HG03457 (cell line): ENCODE data around the gene EXOC8.

ENCODE experiments used
- ATAC-seq: cut with Tn5 transposase; IDR thresholded peaks from one replicate; pipeline ENCODE4 v1.9.1; 2021; ENCODE audit warnings: moderate number of reproducible peaks; ENCODE audit not compliant: unreplicated experiment

Gene EXOC8, protein sequence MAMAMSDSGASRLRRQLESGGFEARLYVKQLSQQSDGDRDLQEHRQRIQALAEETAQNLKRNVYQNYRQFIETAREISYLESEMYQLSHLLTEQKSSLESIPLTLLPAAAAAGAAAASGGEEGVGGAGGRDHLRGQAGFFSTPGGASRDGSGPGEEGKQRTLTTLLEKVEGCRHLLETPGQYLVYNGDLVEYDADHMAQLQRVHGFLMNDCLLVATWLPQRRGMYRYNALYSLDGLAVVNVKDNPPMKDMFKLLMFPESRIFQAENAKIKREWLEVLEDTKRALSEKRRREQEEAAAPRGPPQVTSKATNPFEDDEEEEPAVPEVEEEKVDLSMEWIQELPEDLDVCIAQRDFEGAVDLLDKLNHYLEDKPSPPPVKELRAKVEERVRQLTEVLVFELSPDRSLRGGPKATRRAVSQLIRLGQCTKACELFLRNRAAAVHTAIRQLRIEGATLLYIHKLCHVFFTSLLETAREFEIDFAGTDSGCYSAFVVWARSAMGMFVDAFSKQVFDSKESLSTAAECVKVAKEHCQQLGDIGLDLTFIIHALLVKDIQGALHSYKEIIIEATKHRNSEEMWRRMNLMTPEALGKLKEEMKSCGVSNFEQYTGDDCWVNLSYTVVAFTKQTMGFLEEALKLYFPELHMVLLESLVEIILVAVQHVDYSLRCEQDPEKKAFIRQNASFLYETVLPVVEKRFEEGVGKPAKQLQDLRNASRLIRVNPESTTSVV

GRCh38 chr1:231337472-231338269, at the start of gene EXOC8:
Gene EXOC8 (minus strand): TSS chr1:231337852. CDS start chr1:231337745, 107 bp downstream.
- peak; percentile 58 for ATAC-seq

GRCh38 chr1:231386466-231386865, 48.8 kb upstream of the EXOC8 start:
- no peak for ATAC-seq

DNA sequence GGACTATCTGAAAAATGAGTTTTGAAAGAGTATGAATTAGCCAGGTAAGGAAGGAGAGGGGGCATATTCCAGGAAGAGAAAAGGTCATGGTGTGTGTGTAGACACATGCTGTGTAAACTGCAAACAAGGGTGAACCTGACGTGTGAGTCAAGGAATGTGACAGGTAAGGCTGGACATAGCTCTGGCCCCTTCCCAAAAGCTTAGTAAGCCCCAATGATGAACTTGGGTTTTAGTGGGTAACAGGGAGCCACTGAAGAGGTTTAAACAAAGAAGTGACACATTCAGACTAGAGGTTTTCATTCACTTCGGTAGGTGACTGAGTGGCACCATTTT, 47.7 kb upstream of the EXOC8 start:
- ATAC-seq = no peak

DNA sequence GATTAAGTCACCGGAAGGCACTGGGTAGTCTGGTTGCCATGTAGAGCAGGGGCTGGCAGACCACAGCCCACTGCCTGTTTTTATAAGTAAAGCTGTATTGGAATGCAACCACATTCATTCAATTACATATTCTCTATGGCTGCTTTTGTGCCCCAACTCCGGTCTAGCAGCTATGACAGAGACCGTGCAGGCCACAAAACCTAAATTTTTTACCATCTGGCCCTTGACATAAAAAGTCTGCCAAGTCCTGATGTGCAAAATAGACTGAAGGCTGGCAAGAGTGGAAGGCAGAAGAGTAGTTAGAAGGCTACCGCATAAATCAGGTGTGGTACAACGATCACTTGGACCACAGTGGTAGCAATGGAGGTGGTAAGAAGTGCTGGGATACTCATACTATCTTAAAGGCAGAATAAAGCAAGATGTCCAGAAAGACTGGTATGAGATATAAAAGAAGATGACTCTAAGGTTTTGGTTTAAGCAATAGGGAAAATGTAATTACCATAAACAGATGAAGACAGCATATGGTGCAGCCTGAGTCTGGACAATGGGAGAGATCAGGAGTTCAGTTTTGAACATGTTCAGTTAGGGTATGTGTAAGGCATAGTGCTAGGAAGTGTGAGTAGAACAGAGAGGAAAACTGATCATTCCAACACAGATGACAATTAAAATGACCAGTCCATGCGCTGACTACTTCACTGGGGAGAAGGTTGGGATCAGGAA, 47.2 kb upstream of the EXOC8 start:
- no peak for ATAC-seq

GRCh38 chr1:231383159-231383860, 45.7 kb upstream of the EXOC8 start:
- ATAC-seq = no peak

DNA sequence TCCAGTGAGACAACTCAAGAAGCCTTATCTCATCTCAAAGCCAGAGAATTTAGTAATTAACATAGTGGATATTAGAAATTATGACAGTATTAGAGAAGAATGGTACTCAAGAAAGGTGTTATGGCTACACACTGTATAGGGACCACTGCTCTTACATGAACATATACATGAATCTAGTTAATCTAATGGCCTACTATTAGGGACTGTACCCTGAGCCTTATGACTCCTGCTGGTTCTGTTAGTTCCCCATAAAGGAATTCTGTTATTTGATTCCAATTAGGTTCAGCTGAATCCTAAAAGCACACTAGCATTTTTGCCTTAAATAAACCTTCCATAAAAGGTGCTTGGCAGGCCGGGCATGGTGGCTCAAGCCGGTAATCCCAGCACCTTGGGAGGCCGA, 44.8 kb upstream of the EXOC8 start:
- ATAC-seq = no peak

DNA sequence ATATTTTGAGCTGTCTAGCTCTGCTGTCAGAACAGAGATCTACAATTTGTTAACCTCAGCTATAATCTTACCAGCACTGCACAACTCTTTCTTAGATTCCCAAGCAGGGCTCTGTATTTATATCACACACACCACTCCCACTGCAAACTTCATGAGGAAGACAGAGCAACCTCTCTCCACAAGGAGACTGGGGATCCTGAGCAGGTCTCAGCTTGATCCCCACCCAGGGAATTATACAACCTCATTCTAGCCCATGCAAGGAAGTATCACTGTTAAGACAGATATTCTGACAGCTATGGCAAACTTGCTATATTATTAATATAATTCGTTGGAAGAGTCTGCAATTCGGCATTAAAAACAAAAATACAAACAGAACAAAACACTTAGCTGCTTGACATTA, 44.1 kb upstream of the EXOC8 start:
- no peak for ATAC-seq

DNA sequence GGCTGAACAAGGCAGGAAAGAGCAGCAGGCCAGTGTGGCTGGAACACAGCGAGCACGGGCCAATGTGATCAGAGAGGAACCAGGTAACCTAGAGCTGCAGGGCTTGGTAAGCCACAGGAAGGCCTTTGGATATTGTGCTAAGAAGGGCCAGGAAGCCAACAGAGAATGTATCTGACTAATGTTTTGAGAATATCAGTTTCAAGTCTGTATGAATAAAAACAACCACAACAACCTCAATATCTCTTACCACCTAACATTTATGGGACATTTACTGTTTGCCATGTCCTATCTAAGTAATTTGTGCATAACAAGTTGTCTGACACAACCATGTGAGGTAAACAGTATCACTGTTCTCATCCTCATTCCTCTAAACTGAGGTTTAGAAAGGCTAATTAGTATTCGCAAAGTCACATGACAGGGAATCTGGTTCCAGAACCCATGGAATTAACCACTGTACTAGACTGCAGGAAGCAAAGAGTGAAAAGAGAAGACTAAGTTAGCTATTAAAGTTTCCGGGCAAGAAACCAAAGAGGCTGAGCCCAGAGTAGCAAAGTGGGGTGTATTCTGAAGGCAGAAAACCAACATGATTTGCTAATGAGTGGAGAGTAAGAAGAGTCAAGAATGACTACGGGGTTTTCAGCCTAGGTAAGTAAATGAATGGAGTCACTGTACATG, 39.4 kb upstream of the EXOC8 start:
- peak; percentile 67 for ATAC-seq

DNA sequence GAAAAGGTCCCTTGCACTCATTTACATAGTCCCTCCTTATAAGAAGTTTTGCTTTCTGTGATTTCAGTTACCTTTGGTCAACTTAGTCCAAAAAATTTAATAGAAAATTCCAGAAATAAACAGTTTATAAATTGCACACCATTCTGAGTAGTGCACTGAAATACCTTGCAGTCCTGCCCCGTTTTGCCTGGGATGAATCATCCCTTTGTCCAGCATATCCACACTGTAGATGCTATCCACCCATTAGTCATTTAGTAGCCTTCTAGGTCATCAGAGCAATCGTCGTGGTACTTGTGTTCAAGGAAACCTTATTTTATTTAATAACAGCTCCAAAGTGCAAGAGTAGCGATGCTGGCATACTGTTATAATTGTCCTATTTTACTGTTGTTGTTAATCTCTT, 38.4 kb upstream of the EXOC8 start:
- no peak for ATAC-seq

- no peak for ATAC-seq
Measured at GRCh38 chr1:231374394-231374793, 36.7 kb upstream of the EXOC8 start.

- ATAC-seq = no peak
Measured at GRCh38 chr1:231372501-231372900, 34.8 kb upstream of the EXOC8 start.

DNA sequence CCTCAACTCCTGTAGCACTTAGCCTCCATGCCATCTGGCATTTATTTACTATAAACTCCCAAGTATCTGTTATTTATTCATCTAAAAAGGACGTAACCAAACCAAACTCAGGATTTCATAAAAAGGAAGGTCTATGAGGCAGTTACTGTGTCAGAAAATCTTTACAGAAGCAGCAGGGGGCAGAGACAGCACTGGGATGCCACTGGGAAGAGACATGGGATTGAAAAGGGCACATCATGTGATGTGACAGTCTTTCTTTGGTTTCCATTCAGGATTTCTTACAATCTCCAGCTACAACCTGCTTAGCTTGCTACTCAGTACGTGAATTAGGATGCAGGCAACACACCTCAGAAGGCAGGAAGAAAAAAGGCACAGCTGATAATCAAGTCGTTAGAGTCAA, 31.6 kb upstream of the EXOC8 start:
- ATAC-seq = no peak

GRCh38 chr1:231364192-231364591, 26.5 kb upstream of the EXOC8 start:
- ATAC-seq = no peak

DNA sequence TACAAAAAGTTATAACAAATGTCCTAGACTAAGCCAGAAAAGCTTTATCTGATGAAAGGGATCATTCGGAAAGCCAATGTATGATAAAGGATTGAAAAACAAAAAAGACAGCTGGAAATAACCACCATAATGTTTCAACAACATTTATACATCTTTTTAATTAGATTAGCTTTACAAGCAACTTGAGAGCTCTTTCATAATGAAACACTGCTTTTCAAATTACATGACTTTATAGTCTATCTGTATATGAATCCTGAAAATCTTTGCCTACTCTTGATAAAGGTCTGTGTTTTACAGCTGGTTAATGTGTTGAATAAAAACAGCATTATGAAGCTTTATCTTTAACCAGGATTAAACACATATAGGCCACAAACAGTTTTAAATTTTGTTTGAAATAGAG, 26.0 kb upstream of the EXOC8 start:
- no peak for ATAC-seq

DNA sequence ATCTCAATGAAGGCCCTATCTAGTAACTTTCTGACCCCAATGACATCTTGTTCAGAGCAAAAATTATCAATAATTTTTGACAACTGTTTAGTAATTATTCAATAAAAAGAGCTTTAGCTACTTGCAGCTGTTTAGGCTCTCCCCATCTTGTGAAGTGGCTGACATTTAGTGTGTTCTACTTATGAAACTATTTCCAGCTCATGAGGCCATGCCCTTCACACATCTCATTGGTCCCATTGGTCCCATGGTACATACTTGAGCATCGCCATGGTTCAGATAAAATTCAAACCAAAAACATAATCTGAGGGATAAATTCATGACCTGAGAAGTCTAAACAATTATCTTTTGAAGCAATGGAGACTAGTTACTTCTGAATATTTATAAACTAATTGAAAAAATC, 24.7 kb upstream of the EXOC8 start:
- no peak for ATAC-seq

DNA sequence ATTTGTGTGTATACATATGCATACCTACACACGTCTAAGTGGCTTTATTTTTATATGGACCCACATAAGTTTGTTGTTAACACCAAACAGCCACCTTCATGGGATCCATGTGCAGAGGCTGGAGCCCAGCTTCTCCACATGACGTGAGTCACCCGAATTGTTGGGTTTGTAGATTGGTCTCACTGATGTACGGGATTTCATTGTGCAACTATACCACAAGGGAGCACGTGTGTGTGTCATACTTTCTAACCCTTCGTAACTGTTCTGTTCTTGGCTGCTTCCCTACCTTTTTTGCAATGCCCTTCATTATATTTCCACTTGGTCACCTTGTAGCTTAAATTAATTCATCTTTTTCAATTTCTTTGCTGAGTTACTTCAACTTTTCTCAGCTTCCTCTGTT, 21.5 kb upstream of the EXOC8 start:
- no peak for ATAC-seq

DNA sequence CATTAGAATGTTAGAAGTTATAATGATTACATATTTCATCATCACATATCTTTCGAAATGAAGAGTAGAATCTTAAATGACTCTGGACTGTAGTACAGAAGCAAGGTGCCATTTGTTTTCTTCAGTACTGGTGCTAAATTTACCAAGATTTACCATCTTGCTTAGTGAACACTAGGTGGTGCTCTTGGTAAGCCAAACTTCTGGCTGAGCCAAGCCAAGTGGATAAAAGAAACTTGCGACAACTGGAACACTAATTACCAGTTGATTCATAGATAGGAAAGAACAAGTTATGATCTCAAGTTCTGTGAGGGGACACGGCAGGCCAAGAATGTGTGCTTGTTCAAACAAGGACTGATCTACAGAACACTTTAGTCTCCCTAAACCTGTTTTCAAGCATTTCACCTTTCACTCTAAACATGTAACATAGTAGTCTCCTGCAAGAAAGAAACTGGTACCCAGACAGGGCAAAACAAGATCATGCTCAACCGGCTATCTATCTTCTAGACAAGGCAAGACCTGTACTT, 20.2 kb upstream of the EXOC8 start:
- ATAC-seq = peak; percentile 70

DNA sequence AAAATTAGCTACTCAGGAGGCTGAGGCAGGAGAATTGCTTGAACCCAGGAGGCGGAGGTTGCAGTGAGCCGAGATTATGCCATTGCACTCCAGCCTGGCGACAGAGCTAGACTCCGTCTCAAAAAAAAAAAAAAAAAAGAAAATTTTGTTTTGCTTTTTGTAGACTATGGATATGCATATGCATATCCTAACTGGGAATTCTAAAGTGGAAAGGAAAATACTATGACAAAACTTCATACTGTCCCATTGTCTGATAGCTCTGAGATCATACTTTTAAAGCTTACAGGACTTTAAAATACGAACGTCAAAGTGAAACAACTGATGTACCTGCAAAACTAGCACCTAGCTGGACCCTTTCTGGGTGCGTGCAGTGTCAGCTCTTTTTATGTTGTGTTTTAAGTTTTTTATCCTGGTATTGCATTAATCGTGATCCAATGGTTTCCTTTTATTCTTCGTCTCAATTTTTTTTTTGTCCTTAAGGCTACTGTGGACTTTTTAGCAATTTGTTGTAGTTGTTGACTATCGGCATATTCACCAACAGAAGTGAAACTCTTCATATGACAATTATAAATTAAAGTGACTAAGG, 19.6 kb upstream of the EXOC8 start:
- no peak for ATAC-seq

- no peak for ATAC-seq
Measured at GRCh38 chr1:231355171-231355570, 17.5 kb upstream of the EXOC8 start.
